ENCODE data around the gene CFAP91.

Gene CFAP91

GRCh38 chr3:119695480-119695879 is 7.3 kb upstream of the CFAP91 start:
- Histone ChIP-seq H3K9me3 (ENCODE audit: control insufficient read depth, insufficient read depth, low read depth, low read length) (no peaks in the 10 kb centered on the region), H3K27ac (ENCODE audit: extremely low read depth, low read depth, low read length) (no peak overlapping the region), H3K4me1 (ENCODE audit: control insufficient read depth, insufficient read depth, low read length) (no peaks in the 10 kb centered on the region), H3K4me3 (ENCODE audit: low read depth, low read length) (no peak overlapping the region), H3K36me3 (ENCODE audit: control insufficient read depth in 2 of 2, insufficient read depth in 1 of 2, low read length in 2 of 2) (no peaks in the 10 kb centered on the region)
- TF ChIP-seq GLIS2 (tag by site-specific recombination; IDR thresholded peaks at IDR 0.05) (no peak), OVOL3 (tag by site-specific recombination; IDR thresholded peaks at IDR 0.05) (no peak)
- ChIA-PET CTCF (no interaction called here), POLR2A (no interaction called here)

GRCh38 chr3:119697394-119697793 is 5.4 kb upstream of the CFAP91 start:
- TF ChIP-seq ZNF174 (tag by site-specific recombination; IDR thresholded peaks at IDR 0.05) (no peak), ATF2 (tag by site-specific recombination; IDR thresholded peaks at IDR 0.05; ENCODE audit: low read depth) (no peak), ZNF132 (tag by site-specific recombination; IDR thresholded peaks at IDR 0.05; ENCODE audit: borderline replicate concordance) (no peak), ZNF677 (tag by site-specific recombination; IDR thresholded peaks at IDR 0.05) (no peak), RBAK (tag by site-specific recombination; IDR thresholded peaks at IDR 0.05) (no peak), ZNF311 (tag by site-specific recombination; IDR thresholded peaks at IDR 0.05; ENCODE audit: borderline replicate concordance) (no peak), ZNF155 (tag by site-specific recombination; IDR thresholded peaks at IDR 0.05) (no peak), ZNF140 (tag by site-specific recombination; IDR thresholded peaks at IDR 0.05) (no peak), ZNF530 (tag by site-specific recombination; IDR thresholded peaks at IDR 0.05; ENCODE audit: low read depth) (no peak), ZNF354C (tag by site-specific recombination; IDR thresholded peaks at IDR 0.05; ENCODE audit: borderline replicate concordance, low read depth) (no peak), ZBTB10 (tag by site-specific recombination; IDR thresholded peaks at IDR 0.05) (no peak), ZNF768 (tag by site-specific recombination; IDR thresholded peaks at IDR 0.05) (no peak)
- CTCF ChIA-PET = interaction anchor here (1.2 kb wide), 1 partner anchor 17 kb away, joined by 3 read pairs; no protein-coding TSS in a partner anchor
- Histone ChIP-seq H3K4me1 (ENCODE audit: control insufficient read depth, insufficient read depth, low read length) (no peaks in the 10 kb centered on the region), H3K36me3 (ENCODE audit: control insufficient read depth in 2 of 2, insufficient read depth in 1 of 2, low read length in 2 of 2) (no peaks in the 10 kb centered on the region), H3K9me3 (ENCODE audit: control insufficient read depth, insufficient read depth, low read depth, low read length) (no peaks in the 10 kb centered on the region), H3K4me3 (ENCODE audit: low read depth, low read length) (no peak overlapping the region), H3K27ac (ENCODE audit: extremely low read depth, low read depth, low read length) (no peak overlapping the region)
- POLR2A ChIA-PET = no interaction called here

- TF ChIP-seq ZBTB6 (tag by site-specific recombination; IDR thresholded peaks at IDR 0.05) (no peak), ZNF843 (tag by site-specific recombination; IDR thresholded peaks at IDR 0.05) (no peak), ZNF433 (tag by site-specific recombination; IDR thresholded peaks at IDR 0.05; ENCODE audit: low read depth) (no peak), ZBTB10 (tag by site-specific recombination; IDR thresholded peaks at IDR 0.05) (no peak), ZNF354C (tag by site-specific recombination; IDR thresholded peaks at IDR 0.05; ENCODE audit: borderline replicate concordance, low read depth) (no peak), ZNF311 (tag by site-specific recombination; IDR thresholded peaks at IDR 0.05; ENCODE audit: borderline replicate concordance) (no peak), ELK4 (IDR thresholded peaks at IDR 0.05; ENCODE audit: borderline replicate concordance, low read depth, low read length) (no peak), ZSCAN18 (tag by site-specific recombination; IDR thresholded peaks at IDR 0.05) (no peak), HOXA7 (CRISPR knock-in tag; IDR thresholded peaks at IDR 0.05; ENCODE audit: borderline replicate concordance) (no peak)
- Histone ChIP-seq H3K27ac (ENCODE audit: extremely low read depth, low read depth, low read length) (no peak overlapping the region), H3K9me3 (ENCODE audit: control insufficient read depth, insufficient read depth, low read depth, low read length) (no peaks in the 10 kb centered on the region), H3K4me1 (ENCODE audit: control insufficient read depth, insufficient read depth, low read length) (no peaks in the 10 kb centered on the region), H3K36me3 (ENCODE audit: control insufficient read depth in 2 of 2, insufficient read depth in 1 of 2, low read length in 2 of 2) (no peaks in the 10 kb centered on the region), H3K4me3 (ENCODE audit: low read depth, low read length) (no peak overlapping the region)
- POLR2A ChIA-PET = no interaction called here
- CTCF ChIA-PET = interaction anchor here (0.6 kb wide), 1 partner anchor 194 kb away, joined by 3 read pairs; no protein-coding TSS in a partner anchor
Observed at GRCh38 chr3:119700269-119700919, 2.4 kb upstream of the CFAP91 start.
